ENCODE results near the gene GAB2.

- TF ChIP-seq POLR2A (IDR thresholded peaks at IDR 0.05; ENCODE audit: low read length) (no peak), GATA1 (IDR thresholded peaks at IDR 0.05; ENCODE audit: low read depth, low read length) (no peak)
These were observed 49.8 kb upstream of the GAB2 start for GRCh38 chr11:78467370-78467769.

All from erythroblast (primary cell).